Skeletal muscle satellite cell (primary cell): ENCODE results near the gene PBX2.
"Not testable (repeated sequence)": the region's sequence is repeated elsewhere in the genome, so short reads cannot be mapped to it uniquely, and the experiment has no call there.

Experiments used
- H3K27me3 ChIP-seq: 2 replicates; pipeline ENCODE4 v1.7.0; 2013; ENCODE audit warnings: low read length; ENCODE audit not compliant: control insufficient read depth, insufficient read depth
- H3K36me3 ChIP-seq: 2 replicates; pipeline ENCODE4 v1.7.0; 2013; ENCODE audit warnings: mild to moderate bottlenecking, control low read depth, low read length; ENCODE audit not compliant: insufficient read depth
- H3K4me1 ChIP-seq: 2 replicates; pipeline ENCODE4 v1.7.0; 2013; ENCODE audit warnings: low read length; ENCODE audit not compliant: control insufficient read depth, insufficient read depth
- H3K4me2 ChIP-seq: 2 replicates; pipeline ENCODE4 v1.7.0; 2013; ENCODE audit warnings: mild to moderate bottlenecking, low read length
- H3K4me3 ChIP-seq: 2 replicates; pipeline ENCODE4 v1.7.0; 2013; ENCODE audit warnings: low read length
- H3K9ac ChIP-seq: 2 replicates; pipeline ENCODE4 v1.7.0; 2013; ENCODE audit warnings: mild to moderate bottlenecking, low read depth, low read length, moderate library complexity
- H3K9me3 ChIP-seq: replicated peaks from 2 replicates; pipeline ENCODE4 v1.7.0; 2013; ENCODE audit warnings: mild to moderate bottlenecking, control low read depth, low read length

PBX2 gene

GRCh38 chr6:32151181-32151862 is 38.7 kb downstream of the PBX2 start:
- H3K4me3 ChIP-seq, result no peak overlapping the region

GRCh38 chr6:32149932-32150870 is 39.8 kb downstream of the PBX2 start:
- Histone ChIP-seq H3K9ac (no peak overlapping the region), H3K4me1 (peaks cover 25% of the 10 kb centered on the region)

More at GRCh38 chr6:32151181-32151862, 38.7 kb downstream of the PBX2 start:
- Histone ChIP-seq H3K27me3 (peaks cover 29% of the 10 kb centered on the region), H3K36me3 (peaks cover 3% of the 10 kb centered on the region), H3K4me2 (no peak overlapping the region), H3K9me3 (no peaks in the 10 kb centered on the region), H3K4me1 (peaks cover 28% of the 10 kb centered on the region), H3K9ac (no peak overlapping the region)

GRCh38 chr6:32149092-32149755 is 40.8 kb downstream of the PBX2 start:
- Histone ChIP-seq H3K9ac (no peak overlapping the region), H3K4me1 (peaks cover 19% of the 10 kb centered on the region), H3K9me3 (no peaks in the 10 kb centered on the region), H3K36me3 (no peaks in the 10 kb centered on the region), H3K27me3 (peaks cover 40% of the 10 kb centered on the region), H3K4me3 (no peak overlapping the region), H3K4me2 (no peak overlapping the region)

More at GRCh38 chr6:32149932-32150870, 39.8 kb downstream of the PBX2 start:
- Histone ChIP-seq H3K4me3 (no peak overlapping the region), H3K9me3 (no peaks in the 10 kb centered on the region), H3K36me3 (no peaks in the 10 kb centered on the region), H3K4me2 (no peak overlapping the region), H3K27me3 (peaks cover 35% of the 10 kb centered on the region)

- H3K27me3 ChIP-seq, result peaks cover 40% of the 10 kb centered on the region
- H3K4me3 ChIP-seq, result no peak overlapping the region
- H3K4me2 ChIP-seq, result no peak overlapping the region
- no peaks in the 10 kb centered on the region for H3K36me3 ChIP-seq
- H3K4me1 ChIP-seq, result peaks cover 16% of the 10 kb centered on the region
- no peak overlapping the region for H3K9ac ChIP-seq
- no peaks in the 10 kb centered on the region for H3K9me3 ChIP-seq
Observed at GRCh38 chr6:32148289-32149091, 41.5 kb downstream of the PBX2 start.

GRCh38 chr6:32147401-32148132 is 42.4 kb downstream of the PBX2 start:
- no peak overlapping the region for H3K9ac ChIP-seq
- no peak overlapping the region for H3K4me2 ChIP-seq
- no peaks in the 10 kb centered on the region for H3K36me3 ChIP-seq
- H3K27me3 ChIP-seq, result peaks cover 40% of the 10 kb centered on the region
- H3K4me1 ChIP-seq, result peaks cover 6% of the 10 kb centered on the region
- H3K9me3 ChIP-seq, result no peaks in the 10 kb centered on the region
- H3K4me3 ChIP-seq, result no peak overlapping the region

GRCh38 chr6:32146687-32147086 is 43.3 kb downstream of the PBX2 start:
- Histone ChIP-seq H3K4me3 (no peak overlapping the region), H3K4me1 (no peaks in the 10 kb centered on the region), H3K4me2 (no peak overlapping the region), H3K9me3 (no peaks in the 10 kb centered on the region), H3K36me3 (no peaks in the 10 kb centered on the region), H3K27me3 (peaks cover 47% of the 10 kb centered on the region), H3K9ac (no peak overlapping the region)

GRCh38 chr6:32146287-32146686 is 43.7 kb downstream of the PBX2 start:
- no peaks in the 10 kb centered on the region for H3K4me1 ChIP-seq
- H3K4me2 ChIP-seq, result no peak overlapping the region
- H3K4me3 ChIP-seq, result no peak overlapping the region
- no peaks in the 10 kb centered on the region for H3K9me3 ChIP-seq
- H3K36me3 ChIP-seq, result no peaks in the 10 kb centered on the region
- H3K9ac ChIP-seq, result no peak overlapping the region
- peaks cover 50% of the 10 kb centered on the region for H3K27me3 ChIP-seq

- not testable (repeated sequence) for H3K4me2 ChIP-seq, H3K9me3 ChIP-seq, H3K36me3 ChIP-seq, H3K9ac ChIP-seq, H3K4me1 ChIP-seq, H3K4me3 ChIP-seq
- peaks cover 45% of the 10 kb centered on the region for H3K27me3 ChIP-seq
Observed at GRCh38 chr6:32144238-32144637, 45.8 kb downstream of the PBX2 start.

GRCh38 chr6:32140420-32141046 is 49.5 kb downstream of the PBX2 start:
- no peak overlapping the region for H3K4me2 ChIP-seq
- H3K36me3 ChIP-seq, result no peaks in the 10 kb centered on the region
- peaks cover 25% of the 10 kb centered on the region for H3K27me3 ChIP-seq
- no peaks in the 10 kb centered on the region for H3K9me3 ChIP-seq
- no peak overlapping the region for H3K4me3 ChIP-seq
- no peaks in the 10 kb centered on the region for H3K4me1 ChIP-seq
- H3K9ac ChIP-seq, result no peak overlapping the region

- peaks cover 26% of the 10 kb centered on the region for H3K27me3 ChIP-seq
- H3K36me3 ChIP-seq, result no peaks in the 10 kb centered on the region
- H3K4me1 ChIP-seq, result no peaks in the 10 kb centered on the region
- no peak overlapping the region for H3K4me2 ChIP-seq
- H3K9me3 ChIP-seq, result no peaks in the 10 kb centered on the region
- H3K9ac ChIP-seq, result no peak overlapping the region
- H3K4me3 ChIP-seq, result no peak overlapping the region
Observed at GRCh38 chr6:32139590-32139989, 50.4 kb downstream of the PBX2 start.
